Measurements from ENCODE around the gene CAMKMT. TPM values are rescaled to one million over a fixed set of nuclear protein-coding genes. Genes with fewer than 3 reads are reported as not detected.

Gene CAMKMT
- polyA plus RNA-seq, 3 donors: 4.7 to 7.8 (median 7.0) TPM

- Histone ChIP-seq H3K9ac (ENCODE audit: insufficient read depth, low read length, poor library complexity, severe bottlenecking) (no peak overlapping the region), H4K20me1 (ENCODE audit: insufficient read depth, low read length) (no peaks in the 10 kb centered on the region), H3K4me2 (replicated peaks; ENCODE audit: extremely low read depth, low read length, poor library complexity, severe bottlenecking) (no peak overlapping the region), H3K36me3 (replicated peaks in 1 of 2; ENCODE audit: control insufficient read depth in 1 of 2, insufficient read depth in 2 of 2, low read length in 2 of 2) (no peaks in the 10 kb centered on the region), H3K27me3 (ENCODE audit: control insufficient read depth in 2 of 2, insufficient read depth in 2 of 2, low read length in 2 of 2) (peaks cover 70 to 74% of the 10 kb centered on the region in 2 donors), H3K4me3 (replicated peaks in 1 of 3; ENCODE audit: low read depth in 2 of 3, low read length in 3 of 3) (no peak overlapping the region), H3K27ac (ENCODE audit: low read depth in 1 of 2, low read length in 2 of 2) (no peak overlapping the region), H3K4me1 (ENCODE audit: control insufficient read depth in 1 of 2, insufficient read depth in 2 of 2, low read length in 2 of 2) (no peaks in the 10 kb centered on the region), H2AFZ (ENCODE audit: insufficient read depth, low read depth, low read length, poor library complexity, severe bottlenecking) (no peak overlapping the region), H3K79me2 (ENCODE audit: insufficient read depth, low read length) (no peaks in the 10 kb centered on the region), H3K9me3 (replicated peaks in 1 of 2; ENCODE audit: control insufficient read depth in 1 of 2, insufficient read depth in 1 of 2, low read length in 2 of 2) (peaks cover 0 to 41% of the 10 kb centered on the region in 2 donors)
- H3K27me3 Mint-ChIP-seq (ENCODE audit: low read depth in 3 of 3): peaks cover 67 to 89% (median 79%) of the 10 kb centered on the region in 3 donors
- H3K9me3 Mint-ChIP-seq: peaks cover 0 to 17% (median 7%) of the 10 kb centered on the region in 7 donors
- no peak for TF ChIP-seq CTCF (IDR thresholded peaks at IDR 0.05)
- no peak for DNase-seq
- intact Hi-C loops (cut with micrococcal nuclease): no loop called here
- H3K27ac Mint-ChIP-seq: no peak overlapping the region
- WGBS (ENCODE audit: insufficient coverage): no CpG with 5 or more reads among the region's 2 CpGs
- H3K4me1 Mint-ChIP-seq: peaks cover 2% of the 10 kb centered on the region
- peaks cover 0 to under 1% of the 10 kb centered on the region in 2 donors for H3K36me3 Mint-ChIP-seq
- H3K4me3 Mint-ChIP-seq: peak overlapping the region in 1 of 2 donors; percentile 35
These were observed 438.0 kb downstream of the CAMKMT start for GRCh38 chr2:44799754-44800153.

- H3K4me1 ChIP-seq (ENCODE audit: control insufficient read depth in 1 of 2, insufficient read depth in 2 of 2, low read length in 2 of 2): no peaks in the 10 kb centered on the region
- peaks cover 0 to 20% (median 8%) of the 10 kb centered on the region in 7 donors for H3K9me3 Mint-ChIP-seq
- no peak overlapping the region for H3K27ac Mint-ChIP-seq
- H3K27me3 Mint-ChIP-seq (ENCODE audit: low read depth in 3 of 3): peaks cover 80 to 95% (median 90%) of the 10 kb centered on the region in 3 donors
- no peak for TF ChIP-seq CTCF (IDR thresholded peaks at IDR 0.05)
- H4K20me1 ChIP-seq (ENCODE audit: insufficient read depth, low read length): no peaks in the 10 kb centered on the region
- no peak overlapping the region for H3K9ac ChIP-seq (ENCODE audit: insufficient read depth, low read length, poor library complexity, severe bottlenecking)
- WGBS (ENCODE audit: insufficient coverage): 10% methylated on average over 15 of the region's 23 CpGs
- H3K27me3 ChIP-seq (ENCODE audit: control insufficient read depth in 2 of 2, insufficient read depth in 2 of 2, low read length in 2 of 2): peaks cover 86 to 87% of the 10 kb centered on the region in 2 donors
- DNase-seq: no peak
- H3K4me3 ChIP-seq (replicated peaks in 1 of 3; ENCODE audit: low read depth in 2 of 3, low read length in 3 of 3): no peak overlapping the region
- H3K79me2 ChIP-seq (ENCODE audit: insufficient read depth, low read length): no peaks in the 10 kb centered on the region
- H3K4me2 ChIP-seq (replicated peaks; ENCODE audit: extremely low read depth, low read length, poor library complexity, severe bottlenecking): no peak overlapping the region
- H3K36me3 Mint-ChIP-seq: peaks cover 0 to 1% of the 10 kb centered on the region in 2 donors
- no peak overlapping the region for H2AFZ ChIP-seq (ENCODE audit: insufficient read depth, low read depth, low read length, poor library complexity, severe bottlenecking)
- H3K9me3 ChIP-seq (replicated peaks in 1 of 2; ENCODE audit: control insufficient read depth in 1 of 2, insufficient read depth in 1 of 2, low read length in 2 of 2): peaks cover 0 to 46% of the 10 kb centered on the region in 2 donors
- no peak overlapping the region for H3K27ac ChIP-seq (ENCODE audit: low read depth in 1 of 2, low read length in 2 of 2)
- no peaks in the 10 kb centered on the region for H3K36me3 ChIP-seq (replicated peaks in 1 of 2; ENCODE audit: control insufficient read depth in 1 of 2, insufficient read depth in 2 of 2, low read length in 2 of 2)
- H3K4me1 Mint-ChIP-seq: peaks cover 3% of the 10 kb centered on the region
- intact Hi-C loops (cut with micrococcal nuclease): no loop called here
- peak overlapping the region in 1 of 2 donors; percentile 71 for H3K4me3 Mint-ChIP-seq
These were observed 439.6 kb downstream of the CAMKMT start for GRCh38 chr2:44801289-44801840.
